ENCODE measurements around the gene DNAH9. TPM values are rescaled to one million over a fixed set of nuclear protein-coding genes. Genes with fewer than 3 reads are reported as not detected.

DNAH9 gene
- total and polyA plus RNA-seq, 2 of the 8 experiments (the other 6 are each of a cell fraction or from before 2014, with no cell fraction given), result 0.21 to 0.86 TPM

GRCh38 chr17:11925262-11926021 is 327.2 kb downstream of the DNAH9 start:
- no peaks in the 10 kb centered on the region for H3K23me2 ChIP-seq (ENCODE audit: low read depth, low read length)
- H3K4ac ChIP-seq (replicated peaks; ENCODE audit: insufficient read length, low read depth, low read length), result no peak overlapping the region
- no peak overlapping the region for H4K91ac ChIP-seq (replicated peaks; ENCODE audit: insufficient read length, low read length)
- no peaks in the 10 kb centered on the region for H3K36me3 ChIP-seq (ENCODE audit: control insufficient read depth in 2 of 4, insufficient read depth in 4 of 4, low read length in 3 of 4)
- H3K56ac ChIP-seq (replicated peaks; ENCODE audit: insufficient read length, low read depth, low read length), result no peak overlapping the region
- CTCF ChIA-PET (ENCODE audit: partially characterized antibody), result interaction anchor here (0.9 to 7.5 kb wide), 4 partner anchors 8 to 1050 kb away, joined by 3 to 51 read pairs (median 3); no protein-coding TSS in a partner anchor
- H2BK12ac ChIP-seq (ENCODE audit: low read depth, low read length), result no peak overlapping the region
- H3K4me1 ChIP-seq (replicated peaks in 1 of 4; ENCODE audit: control insufficient read depth in 3 of 4, insufficient read depth in 4 of 4, low read length in 3 of 4), result peaks cover 0 to 4% (median 2%) of the 10 kb centered on the region in 4 experiments; a peak in 3 of 7 replicates
- H3K4me2 ChIP-seq (ENCODE audit: insufficient read depth in 1 of 2, low read depth in 2 of 2, low read length in 2 of 2), result no peak overlapping the region
- no peak overlapping the region for H2BK20ac ChIP-seq (ENCODE audit: low read length)
- H3K79me2 ChIP-seq (ENCODE audit: control insufficient read depth in 1 of 2, insufficient read depth in 2 of 2, low read length in 2 of 2), result no peaks in the 10 kb centered on the region
- WGBS, 2 experiments (ENCODE audit: extremely low coverage in 1 of 2, insufficient coverage in 1 of 2, insufficient read length in 1 of 2, insufficient replicate concordance in 2 of 2, low coverage in 1 of 2, low lambda C conversion rate in 2 of 2, missing lambda C conversion rate in 1 of 2), result 93% methylated on average over 6 of the region's 6 CpGs; no CpG with 5 or more reads in 1 of the 2 experiments
- H4K20me1 ChIP-seq (replicated peaks in 1 of 2; ENCODE audit: control insufficient read depth in 1 of 2, insufficient read depth in 2 of 2, low read length in 2 of 2), result no peaks in the 10 kb centered on the region
- H2BK120ac ChIP-seq (replicated peaks; ENCODE audit: low read depth, low read length), result no peak overlapping the region
- no peak overlapping the region for H2BK15ac ChIP-seq (ENCODE audit: low read length)
- no peak overlapping the region for H3K4me3 ChIP-seq (ENCODE audit: extremely low read depth in 1 of 4, insufficient read depth in 2 of 4, low read depth in 3 of 4, low read length in 4 of 4)
- no peak overlapping the region for H3K14ac ChIP-seq (ENCODE audit: insufficient read length)
- no peak overlapping the region for H2AK5ac ChIP-seq (ENCODE audit: low read depth, low read length)
- DNase-seq (ENCODE audit: low read depth in 1 of 2, low spot score in 2 of 2) (no peak), FAIRE-seq (no peak)
- no peak overlapping the region for H3K9ac ChIP-seq (replicated peaks in 1 of 4; ENCODE audit: extremely low read depth in 1 of 4, low read depth in 3 of 4, low read length in 3 of 4)
- POLR2A ChIA-PET (ENCODE audit: partially characterized antibody), result no interaction called here
- H3K79me1 ChIP-seq (ENCODE audit: low read depth, low read length), result no peaks in the 10 kb centered on the region
- no peak overlapping the region for H4K5ac ChIP-seq (ENCODE audit: insufficient read length, low read depth, low read length)
- no peak overlapping the region for H3K23ac ChIP-seq (ENCODE audit: insufficient read length)
- H3K9me3 ChIP-seq (ENCODE audit: insufficient read depth in 2 of 2, low read depth in 1 of 2, low read length in 1 of 2), result no peaks in the 10 kb centered on the region
- H3K18ac ChIP-seq (ENCODE audit: extremely low read depth, low read length), result no peak overlapping the region
- H2AFZ ChIP-seq (ENCODE audit: low read length), result peak overlapping the region; percentile 18
- no peak overlapping the region for H4K8ac ChIP-seq (ENCODE audit: extremely low read depth, insufficient read depth, low read length)
- H3K27me3 ChIP-seq (replicated peaks in 1 of 4; ENCODE audit: control insufficient read depth in 3 of 4, extremely low read depth in 1 of 4, insufficient read depth in 3 of 4, low read length in 3 of 4), result no peaks in the 10 kb centered on the region
- no peak overlapping the region for H2BK5ac ChIP-seq (ENCODE audit: low read depth, low read length)
- H3K27ac ChIP-seq (ENCODE audit: low read depth, low read length), result no peak overlapping the region
- TF ChIP-seq RAD21 (IDR thresholded peaks at IDR 0.05 in 1 of 2, conservative IDR thresholded peaks at IDR 0.05 in 1 of 2; ENCODE audit: low read depth in 2 of 2, low read length in 2 of 2), result no peak
- TF ChIP-seq TCF12 (IDR thresholded peaks at IDR 0.05; ENCODE audit: low read depth, low read length), result no peak
- TF ChIP-seq CBX8 (IDR thresholded peaks at IDR 0.05; ENCODE audit: borderline replicate concordance, low read depth, low read length), result no peak
- no peak for TF ChIP-seq SAP30 (IDR thresholded peaks at IDR 0.05; ENCODE audit: insufficient read depth, insufficient replicate concordance, low read length)
- TF ChIP-seq SIN3A (conservative IDR thresholded peaks at IDR 0.05 in 1 of 2, IDR thresholded peaks at IDR 0.05 in 1 of 2; ENCODE audit: low read depth in 1 of 2, low read length in 2 of 2), result no peak
- TF ChIP-seq CEBPB (IDR thresholded peaks at IDR 0.05; ENCODE audit: low read depth, low read length), result no peak
- no peak for TF ChIP-seq NANOG (IDR thresholded peaks at IDR 0.05; ENCODE audit: insufficient read depth, low read depth, low read length, poor library complexity, severe bottlenecking)
- TF ChIP-seq SRF (IDR thresholded peaks at IDR 0.05; ENCODE audit: low read depth, low read length), result no peak
- no peak for TF ChIP-seq POLR2AphosphoS5 (IDR thresholded peaks at IDR 0.05; ENCODE audit: low read depth, low read length)
- TF ChIP-seq EP300 (IDR thresholded peaks at IDR 0.05; ENCODE audit: borderline replicate concordance in 1 of 2, low read depth in 2 of 2, low read length in 2 of 2), result no peak
- no peak for TF ChIP-seq NRF1 (IDR thresholded peaks at IDR 0.05; ENCODE audit: low read depth, low read length)

Data from H1 (cell line).